CD4-positive, CD25-positive, alpha-beta regulatory T cell (primary cell): ENCODE results near the gene LGR6. TPM values are rescaled to one million over a fixed set of nuclear protein-coding genes. Genes with fewer than 3 reads are reported as not detected.
"Not testable (repeated sequence)": the region's sequence is repeated elsewhere in the genome, so short reads cannot be mapped to it uniquely, and the experiment has no call there.

Source experiments
- ATAC-seq, 2 donors: fragments of 150-1000 bp; cut with Tn5 transposase; one replicate each; pipeline ENCODE4 v1.10.0; 2021; ENCODE audit warnings: low read depth in 2 of 2, moderate number of reproducible peaks in 2 of 2, moderate library complexity in 1 of 2
- DNase-seq, 3 donors: peaks; one replicate each; pipeline versions ENCODE4 v3.0.0 to v3.0.0-alpha.2; 2012 to 2022; ENCODE audit warnings: mixed read lengths in 1 of 3
- H3K27ac ChIP-seq: one replicate; pipeline ENCODE4 v1.7.0; 2013; ENCODE audit warnings: mild to moderate bottlenecking, low read length; ENCODE audit not compliant: insufficient read depth, poor library complexity, severe bottlenecking
- H3K27me3 ChIP-seq: one replicate; pipeline ENCODE4 v1.7.0; 2013; ENCODE audit warnings: low read length; ENCODE audit not compliant: control insufficient read depth, insufficient read depth
- H3K36me3 ChIP-seq: one replicate; pipeline ENCODE4 v1.7.0; 2013; ENCODE audit warnings: mild to moderate bottlenecking, low read length, moderate library complexity; ENCODE audit not compliant: control insufficient read depth, insufficient read depth
- H3K4me1 ChIP-seq: 2 replicates; pipeline ENCODE4 v1.7.0; 2013; ENCODE audit warnings: mild to moderate bottlenecking, low read length; ENCODE audit not compliant: insufficient read depth, control insufficient read depth, poor library complexity, severe bottlenecking
- H3K4me3 ChIP-seq: one replicate; pipeline ENCODE4 v1.7.0; 2013; ENCODE audit warnings: low read depth, mild to moderate bottlenecking, low read length, moderate library complexity
- H3K9me3 ChIP-seq, 2 experiments: 1 replicate in 1 of 2; 2 replicates in 1 of 2; pipeline ENCODE4 v1.7.0; 2013; ENCODE audit warnings: low read length in 2 of 2, mild to moderate bottlenecking in 1 of 2, moderate library complexity in 1 of 2; ENCODE audit not compliant: control insufficient read depth in 2 of 2
- H3K27ac Mint-ChIP-seq, 3 donors: one replicate each; pipeline ENCODE4 v1.8.0; 2020 to 2022; ENCODE audit warnings: mild to moderate bottlenecking in 3 of 3, mixed read lengths in 3 of 3, moderate library complexity in 2 of 3
- H3K27me3 Mint-ChIP-seq: one replicate; pipeline ENCODE4 v1.8.0; 2022; ENCODE audit warnings: mild to moderate bottlenecking, mixed read lengths
- H3K36me3 Mint-ChIP-seq: one replicate; pipeline ENCODE4 v1.8.0; 2020; ENCODE audit warnings: mixed read lengths
- H3K4me1 Mint-ChIP-seq, 4 donors: one replicate each; pipeline ENCODE4 v1.8.0; 2020 to 2022; ENCODE audit warnings: mixed read lengths in 4 of 4, mild to moderate bottlenecking in 1 of 4
- H3K4me3 Mint-ChIP-seq, 4 donors: one replicate each; pipeline ENCODE4 v1.8.0; 2020 to 2022; ENCODE audit warnings: mild to moderate bottlenecking in 4 of 4, mixed read lengths in 4 of 4, moderate library complexity in 3 of 4
- H3K9me3 Mint-ChIP-seq, 7 donors: one replicate each; pipeline ENCODE4 v1.8.0; 2020 to 2022; ENCODE audit warnings: mixed read lengths in 7 of 7, mild to moderate bottlenecking in 3 of 7, moderate library complexity in 2 of 7
- polyA plus RNA-seq, 4 donors: library from polyadenylated mRNA; unstranded; fragments of 300-500 nt; fragmentation: Illumina TruSeq; gene quantifications; one replicate each; pipeline ENCODE4 v1.2.3, GENCODE V29; 2021
- total RNA-seq: library from RNA; stranded (reverse); gene quantifications from one replicate; pipeline ENCODE4 v1.2.3, GENCODE V29; 2022

The LGR6 gene
- total and polyA plus RNA-seq, 5 donors from 2014 or later: 0.16 to 0.87 (median 0.30) TPM

DNA sequence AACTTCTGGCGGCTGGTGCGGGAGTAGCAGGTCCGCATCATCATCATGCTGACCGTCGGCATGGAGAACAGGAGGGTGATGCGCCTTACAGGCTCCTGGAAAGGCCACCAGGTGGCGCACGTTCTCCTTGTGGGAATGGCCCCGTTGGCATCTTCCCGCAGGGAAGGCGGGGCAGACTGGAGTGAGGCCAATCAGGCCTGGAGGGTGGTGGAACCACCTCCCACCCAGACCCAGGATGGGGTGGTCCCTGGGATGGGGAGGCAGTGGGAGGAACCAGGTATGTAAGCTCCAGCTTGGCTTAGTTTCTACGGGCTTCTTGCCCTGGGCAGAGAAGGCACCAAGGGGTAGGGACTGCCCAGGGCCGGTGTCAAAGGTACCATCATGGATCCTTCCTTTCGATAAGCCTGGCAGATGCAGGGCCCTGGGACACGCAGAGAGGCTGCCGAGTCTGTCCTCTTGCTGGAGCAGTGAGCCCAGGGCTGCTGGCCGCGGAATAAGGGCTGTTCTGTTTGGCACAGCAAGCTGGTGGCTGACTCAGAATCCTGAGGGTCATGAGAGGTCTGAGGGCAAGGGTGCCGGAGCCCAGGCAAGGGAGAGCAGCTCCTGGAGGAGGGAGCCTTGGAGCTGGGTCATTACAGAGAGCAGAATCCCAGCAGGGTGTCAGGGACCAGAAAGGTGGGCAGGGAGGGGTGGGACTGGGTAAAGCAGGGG, 8.7 kb upstream of the LGR6 start:
- Mint-ChIP-seq H3K4me3 (no peak overlapping the region), H3K9me3 (no peaks in the 10 kb centered on the region), H3K36me3 (no peaks in the 10 kb centered on the region), H3K27me3 (peaks cover 4% of the 10 kb centered on the region), H3K4me1 (peaks cover 0 to 14% (median 4%) of the 10 kb centered on the region in 4 donors), H3K27ac (peak overlapping the region in 1 of 3 donors; percentile 38)
- Histone ChIP-seq H3K4me1 (no peaks in the 10 kb centered on the region), H3K9me3 (no peaks in the 10 kb centered on the region), H3K27ac (no peak overlapping the region), H3K27me3 (no peaks in the 10 kb centered on the region), H3K4me3 (no peak overlapping the region), H3K36me3 (no peaks in the 10 kb centered on the region)
- DNase-seq: peak; percentile 44 to 60 (median 55)
- no peak for ATAC-seq

DNA sequence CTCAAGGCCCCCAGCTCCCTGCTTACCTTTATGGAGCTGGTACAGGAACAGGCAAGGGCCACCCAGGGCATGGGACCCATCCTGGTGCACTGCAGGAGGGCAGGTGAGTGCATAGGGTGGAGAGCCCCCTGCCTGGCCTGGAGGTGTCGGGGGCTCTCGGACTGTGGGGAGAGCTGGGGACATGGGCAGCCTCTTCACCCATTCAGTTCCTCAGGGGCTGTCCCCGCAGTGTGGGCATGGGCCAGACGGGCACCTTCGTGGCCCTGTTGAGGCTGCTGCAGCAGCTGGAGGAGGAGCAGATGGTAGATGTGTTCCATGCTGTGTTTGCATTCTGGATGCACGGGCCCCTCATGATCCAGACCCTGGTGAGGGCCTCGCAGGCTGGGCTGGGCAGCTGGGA, 7.3 kb upstream of the LGR6 start:
- peaks cover 4% of the 10 kb centered on the region for H3K27me3 Mint-ChIP-seq
- peaks cover 0 to 14% (median 4%) of the 10 kb centered on the region in 4 donors for H3K4me1 Mint-ChIP-seq
- H3K36me3 Mint-ChIP-seq: no peaks in the 10 kb centered on the region

DNA sequence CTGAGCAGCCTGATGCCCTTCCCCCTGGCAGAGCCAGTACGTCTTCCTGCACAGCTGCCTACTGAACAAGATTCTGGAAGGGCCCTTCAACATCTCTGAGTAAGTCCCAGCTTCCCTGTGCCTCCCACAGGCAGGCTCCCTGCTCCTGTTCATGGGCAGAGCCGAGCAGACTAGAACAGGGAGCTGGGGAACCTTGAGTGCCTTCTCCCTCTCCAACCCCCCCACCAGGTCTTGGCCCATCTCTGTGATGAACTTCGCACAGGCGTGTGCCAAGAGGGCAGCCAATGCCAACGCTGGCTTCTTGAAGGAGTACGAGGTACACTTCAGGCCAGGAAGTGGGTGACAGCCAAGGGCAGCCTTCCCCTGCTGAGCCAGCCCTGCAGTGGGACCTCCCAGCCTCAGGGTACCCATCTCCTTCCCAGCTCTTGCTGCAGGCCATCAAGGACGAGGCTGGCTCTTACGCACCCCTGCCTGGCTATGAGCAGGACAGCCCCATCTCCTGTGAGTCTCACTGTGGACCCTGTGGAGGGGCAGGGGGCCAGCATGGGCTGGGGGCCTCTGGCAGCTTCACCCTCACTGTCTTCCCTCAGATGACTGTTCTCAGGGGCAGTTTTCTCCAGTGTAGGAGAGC, 6.4 kb upstream of the LGR6 start:
- ATAC-seq: no peak
- H3K27me3 ChIP-seq: no peaks in the 10 kb centered on the region
- Mint-ChIP-seq H3K36me3 (no peaks in the 10 kb centered on the region), H3K9me3 (no peaks in the 10 kb centered on the region), H3K4me1 (peaks cover 0 to 14% (median 2%) of the 10 kb centered on the region in 4 donors), H3K27ac (no peak overlapping the region), H3K4me3 (no peak overlapping the region), H3K27me3 (peaks cover 4% of the 10 kb centered on the region)
- no peaks in the 10 kb centered on the region for H3K4me1 ChIP-seq
- H3K27ac ChIP-seq: no peak overlapping the region
- no peaks in the 10 kb centered on the region for H3K36me3 ChIP-seq
- no peak for DNase-seq
- H3K9me3 ChIP-seq: no peaks in the 10 kb centered on the region
- no peak overlapping the region for H3K4me3 ChIP-seq

More for the DNA sequence above, 7.3 kb upstream of the LGR6 start:
- H3K9me3 Mint-ChIP-seq: no peaks in the 10 kb centered on the region
- Histone ChIP-seq H3K36me3 (no peaks in the 10 kb centered on the region), H3K27ac (no peak overlapping the region), H3K4me3 (no peak overlapping the region), H3K4me1 (no peaks in the 10 kb centered on the region), H3K9me3 (no peaks in the 10 kb centered on the region), H3K27me3 (no peaks in the 10 kb centered on the region)
- H3K4me3 Mint-ChIP-seq: no peak overlapping the region
- DNase-seq: no peak
- ATAC-seq: no peak
- no peak overlapping the region for H3K27ac Mint-ChIP-seq

DNA sequence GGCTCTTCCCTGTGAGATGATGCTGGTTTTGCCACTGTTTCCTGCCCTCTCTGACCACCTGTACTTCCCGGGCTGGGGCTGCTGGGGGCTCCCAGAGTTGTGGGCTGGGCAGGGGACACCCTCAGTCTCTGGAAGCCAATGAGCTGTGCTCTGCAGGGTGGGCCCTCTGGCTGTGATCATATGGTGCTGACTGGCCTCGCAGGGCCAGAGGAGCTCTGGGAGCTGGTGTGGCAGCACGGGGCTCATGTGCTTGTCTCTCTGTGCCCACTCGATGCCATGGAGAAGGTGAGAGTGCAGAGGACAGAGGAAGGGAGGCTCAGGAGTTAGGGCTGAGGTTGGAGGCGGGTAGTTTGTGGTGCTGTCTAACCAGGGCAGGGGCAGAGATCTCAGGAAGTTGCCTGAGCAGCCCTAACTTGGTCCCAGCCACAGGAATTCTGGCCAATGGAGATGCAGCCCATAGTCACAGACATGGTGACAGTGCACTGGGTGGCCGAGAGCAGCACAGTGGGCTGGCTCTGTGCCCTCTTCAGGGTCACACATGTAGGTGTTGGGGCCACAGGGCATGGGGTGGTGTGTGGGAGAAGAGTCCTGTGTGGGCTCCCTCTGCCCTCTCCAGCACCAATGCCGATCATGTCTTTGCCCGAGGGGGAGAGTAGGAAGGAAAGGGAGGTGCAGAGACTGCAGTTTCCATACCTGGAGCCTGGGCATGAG, 5.7 kb upstream of the LGR6 start:
- ATAC-seq (no peak), DNase-seq (no peak)
- Mint-ChIP-seq H3K4me1 (peaks cover 0 to 14% (median 1%) of the 10 kb centered on the region in 4 donors), H3K27ac (peak overlapping the region in 1 of 3 donors; percentile 20), H3K9me3 (no peaks in the 10 kb centered on the region), H3K4me3 (no peak overlapping the region), H3K27me3 (peaks cover 10% of the 10 kb centered on the region), H3K36me3 (no peaks in the 10 kb centered on the region)
- Histone ChIP-seq H3K27ac (no peak overlapping the region), H3K9me3 (no peaks in the 10 kb centered on the region), H3K4me3 (no peak overlapping the region), H3K4me1 (no peaks in the 10 kb centered on the region), H3K36me3 (no peaks in the 10 kb centered on the region), H3K27me3 (no peaks in the 10 kb centered on the region)

DNA sequence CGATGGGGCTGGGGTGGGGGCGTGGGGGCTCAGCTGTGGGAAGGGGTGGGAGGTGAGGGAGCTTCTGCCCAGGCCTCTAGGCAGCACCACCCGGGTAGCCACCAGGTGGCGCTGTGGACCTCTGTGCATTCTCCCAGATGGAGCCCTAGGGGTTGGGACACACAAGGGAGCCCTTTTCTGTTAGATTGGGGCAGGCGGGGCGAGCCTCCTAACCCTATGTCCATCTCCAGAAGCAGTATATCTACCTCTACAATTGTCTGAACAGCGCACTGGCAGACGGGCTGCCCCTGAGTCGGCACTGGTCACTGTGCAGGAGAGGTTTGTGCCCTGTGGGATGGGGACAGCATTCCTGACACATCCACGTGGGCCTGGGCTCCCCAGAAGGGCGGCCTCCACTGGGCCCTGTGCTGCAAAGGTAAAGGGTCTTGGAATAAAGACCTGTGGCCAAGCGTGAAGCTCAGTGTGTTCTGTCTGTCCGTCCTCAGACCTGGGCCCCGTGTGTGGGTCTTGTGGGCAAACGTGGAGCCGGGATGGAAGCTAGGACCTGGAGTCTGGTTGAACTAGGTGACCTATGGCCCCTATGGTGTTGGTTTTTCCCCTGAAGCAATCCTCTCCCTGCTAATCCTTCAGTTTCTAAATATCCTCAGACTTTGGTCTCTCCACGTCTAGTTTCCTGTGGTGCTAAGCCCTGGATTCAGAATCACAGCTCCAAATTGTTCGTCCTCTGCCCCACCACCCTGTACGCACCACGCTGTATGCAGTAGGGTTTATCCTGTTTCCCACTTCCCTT, 4.4 kb upstream of the LGR6 start:
- Mint-ChIP-seq H3K27ac (no peak overlapping the region), H3K4me1 (peaks cover 0 to 10% (median 1%) of the 10 kb centered on the region in 4 donors), H3K9me3 (no peaks in the 10 kb centered on the region)

DNA sequence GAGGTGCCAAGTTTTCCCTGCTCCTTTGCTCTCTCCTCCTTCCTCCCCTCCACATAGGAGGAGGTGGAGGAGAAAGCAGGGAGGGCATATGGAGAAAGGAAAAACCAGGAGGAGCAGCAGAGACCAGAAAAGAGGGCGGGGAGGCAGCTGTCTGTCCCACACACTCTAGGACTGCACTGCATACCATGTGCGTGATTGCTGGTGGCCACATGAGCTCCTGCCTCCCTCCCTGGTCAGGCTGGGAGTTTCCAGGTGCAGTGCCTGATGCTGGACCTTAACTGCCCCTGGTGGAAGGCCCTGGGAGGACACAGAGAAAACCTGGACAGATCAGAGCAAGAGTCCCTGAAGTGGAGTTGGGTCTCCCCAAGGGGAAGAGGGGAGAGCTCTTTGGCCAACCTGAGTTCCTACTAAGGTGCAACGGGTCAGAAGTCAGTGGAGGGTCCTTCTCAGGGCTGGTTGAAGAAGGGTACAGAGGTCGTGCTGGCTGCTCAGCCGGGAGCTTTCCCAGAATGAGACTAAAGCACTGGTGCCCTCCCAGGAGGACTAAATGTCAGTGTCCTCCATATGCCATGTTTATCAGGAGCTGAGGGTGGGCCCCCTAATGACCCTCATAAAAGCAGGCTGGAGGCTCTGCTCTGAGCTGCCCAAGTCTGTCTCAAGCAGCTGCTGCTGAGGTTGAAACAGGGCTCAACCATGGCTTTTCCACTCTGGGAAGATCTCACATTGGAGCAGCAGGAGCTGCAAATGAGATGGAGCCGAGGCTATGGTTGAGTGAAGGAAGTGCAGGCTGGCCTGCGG, 3.5 kb upstream of the LGR6 start:
- Histone ChIP-seq H3K27ac (no peak overlapping the region), H3K4me1 (peaks cover 4% of the 10 kb centered on the region), H3K27me3 (peaks cover 4% of the 10 kb centered on the region), H3K36me3 (no peaks in the 10 kb centered on the region), H3K4me3 (no peak overlapping the region), H3K9me3 (no peaks in the 10 kb centered on the region)
- Mint-ChIP-seq H3K9me3 (peaks cover 0 to 2% (median 0%) of the 10 kb centered on the region in 7 donors), H3K36me3 (no peaks in the 10 kb centered on the region), H3K4me3 (no peak overlapping the region), H3K27ac (no peak overlapping the region), H3K27me3 (peaks cover 21% of the 10 kb centered on the region), H3K4me1 (peaks cover 0 to 2% (median 0%) of the 10 kb centered on the region in 4 donors)
- DNase-seq: no peak
- no peak for ATAC-seq

More for the DNA sequence above, 4.4 kb upstream of the LGR6 start:
- ATAC-seq: peak; percentile 63 to 75
- Histone ChIP-seq H3K4me1 (peaks cover 4% of the 10 kb centered on the region), H3K9me3 (no peaks in the 10 kb centered on the region), H3K36me3 (no peaks in the 10 kb centered on the region), H3K27me3 (peaks cover 4% of the 10 kb centered on the region), H3K4me3 (no peak overlapping the region), H3K27ac (no peak overlapping the region)
- peak; percentile 61 to 67 (median 62) for DNase-seq
- H3K27me3 Mint-ChIP-seq: peaks cover 16% of the 10 kb centered on the region
- H3K36me3 Mint-ChIP-seq: no peaks in the 10 kb centered on the region
- no peak overlapping the region for H3K4me3 Mint-ChIP-seq

DNA sequence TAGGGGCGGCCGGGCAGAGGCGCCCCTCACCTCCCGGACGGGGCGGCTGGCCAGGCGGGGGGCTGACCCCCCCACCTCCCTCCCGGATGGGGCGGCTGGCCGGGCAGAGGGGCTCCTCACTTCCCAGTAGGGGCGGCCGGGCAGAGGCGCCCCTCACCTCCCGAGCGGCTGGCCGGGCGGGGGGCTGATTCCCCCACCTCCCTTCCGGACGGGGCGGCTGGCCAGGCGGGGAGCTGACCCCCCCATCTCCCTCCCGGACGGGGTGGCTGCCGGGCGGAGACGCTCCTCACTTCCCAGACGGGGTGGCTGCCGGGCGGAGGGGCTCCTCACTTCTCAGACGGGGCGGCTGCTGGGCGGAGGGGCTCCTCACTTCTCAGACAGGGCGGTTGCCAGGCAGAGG, 2.2 kb upstream of the LGR6 start:
- not testable (repeated sequence) for H3K27ac Mint-ChIP-seq, H3K4me3 ChIP-seq, H3K36me3 ChIP-seq, H3K4me1 Mint-ChIP-seq, H3K9me3 Mint-ChIP-seq, H3K4me3 Mint-ChIP-seq, H3K9me3 ChIP-seq, ATAC-seq, H3K27ac ChIP-seq, H3K27me3 ChIP-seq, DNase-seq, H3K4me1 ChIP-seq, H3K36me3 Mint-ChIP-seq
- peaks cover 34% of the 10 kb centered on the region for H3K27me3 Mint-ChIP-seq
